ENCODE data around the gene NBPF14.
"Not testable (repeated sequence)": the region's sequence is repeated elsewhere in the genome, so short reads cannot be mapped to it uniquely, and the experiment has no call there.

The NBPF14 gene, protein sequence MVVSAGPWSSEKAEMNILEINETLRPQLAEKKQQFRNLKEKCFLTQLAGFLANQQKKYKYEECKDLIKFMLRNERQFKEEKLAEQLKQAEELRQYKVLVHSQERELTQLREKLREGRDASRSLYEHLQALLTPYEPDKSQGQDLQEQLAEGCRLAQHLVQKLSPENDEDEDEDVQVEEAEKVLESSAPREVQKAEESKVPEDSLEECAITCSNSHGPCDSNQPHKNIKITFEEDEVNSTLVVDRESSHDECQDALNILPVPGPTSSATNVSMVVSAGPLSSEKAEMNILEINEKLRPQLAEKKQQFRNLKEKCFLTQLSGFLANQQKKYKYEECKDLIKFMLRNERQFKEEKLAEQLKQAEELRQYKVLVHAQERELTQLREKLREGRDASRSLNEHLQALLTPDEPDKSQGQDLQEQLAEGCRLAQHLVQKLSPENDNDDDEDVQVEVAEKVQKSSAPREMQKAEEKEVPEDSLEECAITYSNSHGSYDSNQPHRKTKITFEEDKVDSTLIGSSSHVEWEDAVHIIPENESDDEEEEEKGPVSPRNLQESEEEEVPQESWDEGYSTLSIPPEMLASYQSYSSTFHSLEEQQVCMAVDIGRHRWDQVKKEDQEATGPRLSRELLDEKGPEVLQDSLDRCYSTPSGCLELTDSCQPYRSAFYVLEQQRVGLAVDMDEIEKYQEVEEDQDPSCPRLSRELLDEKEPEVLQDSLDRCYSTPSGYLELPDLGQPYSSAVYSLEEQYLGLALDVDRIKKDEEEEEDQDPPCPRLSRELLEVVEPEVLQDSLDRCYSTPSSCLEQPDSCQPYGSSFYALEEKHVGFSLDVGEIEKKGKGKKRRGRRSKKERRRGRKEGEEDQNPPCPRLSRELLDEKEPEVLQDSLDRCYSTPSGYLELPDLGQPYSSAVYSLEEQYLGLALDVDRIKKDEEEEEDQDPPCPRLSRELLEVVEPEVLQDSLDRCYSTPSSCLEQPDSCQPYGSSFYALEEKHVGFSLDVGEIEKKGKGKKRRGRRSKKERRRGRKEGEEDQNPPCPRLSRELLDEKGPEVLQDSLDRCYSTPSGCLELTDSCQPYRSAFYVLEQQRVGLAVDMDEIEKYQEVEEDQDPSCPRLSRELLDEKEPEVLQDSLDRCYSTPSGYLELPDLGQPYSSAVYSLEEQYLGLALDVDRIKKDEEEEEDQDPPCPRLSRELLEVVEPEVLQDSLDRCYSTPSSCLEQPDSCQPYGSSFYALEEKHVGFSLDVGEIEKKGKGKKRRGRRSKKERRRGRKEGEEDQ (N-terminal part only)

DNA sequence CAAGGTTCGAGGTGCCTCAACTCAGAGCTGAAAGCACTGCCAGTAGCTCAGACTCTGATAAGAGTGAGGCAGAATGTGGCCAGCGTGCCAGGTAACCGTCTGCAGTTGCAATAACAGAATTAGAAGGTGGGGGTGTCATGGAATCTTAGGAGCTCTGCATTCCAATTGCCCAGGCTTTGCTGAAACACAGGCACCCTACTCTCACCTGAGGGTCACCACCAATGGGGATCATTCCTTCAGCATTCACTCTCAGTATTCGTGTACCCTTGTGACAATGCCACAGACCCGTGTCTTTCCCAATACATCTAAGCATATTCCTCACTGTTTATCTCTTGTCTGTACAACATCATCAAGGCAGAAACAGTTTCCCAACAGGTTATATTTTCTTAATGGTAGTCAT, at the start of gene NBPF14:
TSS of gene NBPF14 (minus strand) at position 101 of the 400 bp plus-strand sequence. CDS start 294 bp downstream, outside the sequence.
- DNase-seq (ENCODE audit: low spot score) = not testable (repeated sequence)

DNA sequence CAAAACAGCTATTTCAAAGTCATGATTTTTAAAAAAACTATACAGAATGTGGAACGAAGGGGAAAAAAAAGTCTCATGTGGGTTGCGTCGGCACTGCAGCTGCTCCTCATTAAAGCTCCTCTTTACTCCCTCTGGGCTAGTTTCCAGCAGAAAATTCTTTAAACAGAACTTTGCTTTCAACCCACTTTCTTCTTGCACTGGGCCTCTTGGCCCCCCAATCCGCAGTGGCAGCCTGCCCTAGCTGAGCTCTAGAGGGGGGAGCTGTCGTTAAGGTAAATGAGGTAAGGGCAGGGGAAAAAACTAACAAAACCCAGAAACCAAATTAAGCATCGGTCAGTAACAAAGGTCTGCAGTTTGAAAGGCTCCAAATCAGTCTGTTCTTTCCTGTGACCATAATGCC, 29.6 kb upstream of the NBPF14 start:
- DNase-seq (ENCODE audit: low spot score) = not testable (repeated sequence)

DNA sequence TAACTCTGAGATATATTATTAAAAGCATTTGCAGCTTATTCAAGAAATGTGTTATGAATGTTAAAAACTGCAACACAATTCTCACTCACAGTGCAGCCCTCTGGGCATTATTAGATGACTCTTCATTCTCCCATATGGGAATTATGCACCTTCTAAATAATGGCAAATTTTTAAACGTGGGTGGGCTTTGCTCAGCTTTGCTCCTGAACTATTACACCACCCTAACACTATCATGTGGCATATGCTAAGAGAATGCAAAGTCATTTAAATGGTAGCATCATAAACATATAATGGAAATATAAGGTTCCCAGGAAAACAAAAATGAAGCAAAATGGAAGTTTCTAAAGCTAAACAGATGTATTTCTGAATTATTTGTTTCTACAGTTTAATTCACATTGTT, 22.4 kb upstream of the NBPF14 start:
- not testable (repeated sequence) for DNase-seq (ENCODE audit: low spot score)

DNA sequence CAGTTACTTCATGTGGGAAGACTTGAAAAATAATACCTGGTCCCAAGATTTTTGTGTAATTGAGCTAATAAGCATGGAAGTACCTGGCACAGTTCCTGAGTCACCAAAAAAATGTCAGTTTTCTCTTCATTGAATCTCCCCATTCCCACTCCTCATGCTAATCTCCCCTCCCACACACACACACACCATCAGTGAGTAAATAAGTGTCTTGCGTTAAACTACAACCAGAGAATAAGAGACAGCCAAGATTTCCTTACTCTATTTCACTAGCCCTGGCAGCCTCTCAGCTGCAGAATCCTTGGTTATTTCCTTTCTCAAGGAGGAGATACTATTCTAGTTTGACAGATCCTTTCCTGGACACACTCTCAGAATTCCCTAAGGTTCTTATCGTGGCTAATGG, 9.5 kb upstream of the NBPF14 start:
- not testable (repeated sequence) for DNase-seq (ENCODE audit: low spot score)

DNA sequence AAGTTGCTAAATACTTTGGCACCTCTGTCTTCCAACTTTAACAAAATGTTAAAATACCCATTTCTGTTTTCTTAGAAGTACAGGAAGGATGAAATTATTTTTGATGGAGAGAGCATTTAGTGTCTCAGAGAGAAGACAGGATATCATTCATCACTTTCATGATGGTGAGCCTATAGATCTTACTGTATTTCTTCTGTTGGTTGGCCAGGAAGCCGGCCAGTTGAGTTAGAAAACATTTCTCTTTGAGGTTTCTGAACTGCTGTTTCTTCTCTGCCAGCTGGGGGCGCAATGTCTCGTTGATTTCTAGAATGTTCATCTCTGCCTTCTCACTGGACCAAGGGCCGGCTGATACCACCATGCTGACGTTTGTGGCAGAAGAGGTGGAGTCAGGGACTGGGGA, 451 bp downstream of the NBPF14 start:
- DNase-seq (ENCODE audit: low spot score) = not testable (repeated sequence)

DNA sequence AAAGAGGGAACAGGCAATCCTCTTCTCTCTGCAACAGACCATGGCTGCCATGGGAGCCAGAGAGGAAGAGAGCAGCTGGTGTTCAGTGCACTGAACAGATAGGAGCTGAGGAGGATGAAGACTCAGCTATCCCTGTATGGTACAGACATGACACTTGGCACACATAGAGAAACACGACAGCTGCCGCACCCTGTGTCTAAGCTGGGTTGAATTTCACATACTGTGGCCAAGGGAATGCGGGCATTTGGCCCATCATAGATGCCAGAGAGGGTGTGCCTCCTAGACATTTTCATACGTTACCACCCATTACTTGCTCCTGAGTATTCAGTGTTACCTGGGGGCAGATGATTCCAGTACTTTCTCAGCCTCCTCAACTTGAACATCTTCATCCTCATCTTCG, 4.7 kb downstream of the NBPF14 start:
- not testable (repeated sequence) for DNase-seq (ENCODE audit: low spot score)

DNA sequence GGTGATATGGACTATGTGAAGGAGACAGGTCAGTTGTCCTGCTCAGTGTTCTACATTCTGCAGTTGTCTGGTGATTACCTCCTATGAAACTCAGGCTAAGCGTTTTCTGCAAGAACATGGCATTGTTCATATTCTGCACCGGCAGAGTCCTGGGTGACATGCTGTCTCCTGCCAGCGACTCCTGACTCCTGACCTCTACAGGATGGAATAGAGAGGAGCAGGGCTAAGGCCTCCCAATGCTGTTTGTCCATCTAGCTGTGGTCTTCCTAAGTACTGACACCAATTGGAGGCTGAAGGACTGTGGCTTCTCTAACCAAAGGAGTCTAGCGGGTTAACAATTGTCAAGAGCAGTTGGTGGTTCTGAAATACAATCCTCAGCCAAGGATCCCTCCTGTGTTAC, 63.7 kb downstream of the NBPF14 start:
- DNase-seq (ENCODE audit: low spot score) = peak; percentile 19

DNA sequence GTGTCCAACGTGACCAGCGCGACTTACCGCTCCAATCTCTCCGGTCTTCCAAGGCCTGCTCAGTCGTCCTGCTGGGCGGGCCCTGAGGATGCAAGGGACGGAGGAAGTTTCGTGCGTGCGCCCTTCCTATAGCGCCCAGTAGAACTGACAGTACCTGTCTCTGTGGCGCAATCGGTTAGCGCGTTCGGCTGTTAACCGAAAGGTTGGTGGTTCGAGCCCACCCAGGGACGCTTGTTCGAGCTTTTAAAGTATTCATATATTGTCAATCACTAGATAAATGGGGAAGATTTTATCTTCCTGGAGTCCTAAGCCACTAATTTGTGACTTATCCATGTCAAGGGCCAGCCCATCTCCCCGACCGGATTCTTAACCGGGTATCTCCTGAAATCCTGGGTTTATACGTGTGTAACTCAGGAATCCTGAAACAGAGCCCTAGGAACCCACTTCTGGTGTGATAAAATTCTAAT, 66.7 kb downstream of the NBPF14 start:
- peak; percentile 78 for DNase-seq (ENCODE audit: low spot score)

DNA sequence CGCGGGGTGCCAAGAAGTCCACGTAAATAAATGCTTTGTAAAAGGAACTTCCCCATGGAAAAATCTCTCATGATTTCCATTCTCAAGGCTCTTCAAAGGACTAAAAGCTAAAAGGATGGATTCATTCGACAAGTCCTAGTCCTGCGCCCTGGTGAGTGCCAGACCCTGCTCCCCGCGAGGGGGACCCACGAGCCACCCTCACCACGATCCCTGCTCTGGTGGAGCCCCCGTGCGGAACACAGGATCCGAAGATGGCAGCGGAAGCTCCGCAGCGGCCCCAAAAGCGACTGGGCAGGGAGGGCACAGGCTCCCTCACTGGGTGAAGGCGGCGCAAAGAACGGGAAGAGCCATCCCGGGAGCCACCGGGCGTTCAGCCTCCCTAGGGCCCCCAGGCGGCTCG, 67.2 kb downstream of the NBPF14 start:
- DNase-seq (ENCODE audit: low spot score) = not testable (repeated sequence)

DNA sequence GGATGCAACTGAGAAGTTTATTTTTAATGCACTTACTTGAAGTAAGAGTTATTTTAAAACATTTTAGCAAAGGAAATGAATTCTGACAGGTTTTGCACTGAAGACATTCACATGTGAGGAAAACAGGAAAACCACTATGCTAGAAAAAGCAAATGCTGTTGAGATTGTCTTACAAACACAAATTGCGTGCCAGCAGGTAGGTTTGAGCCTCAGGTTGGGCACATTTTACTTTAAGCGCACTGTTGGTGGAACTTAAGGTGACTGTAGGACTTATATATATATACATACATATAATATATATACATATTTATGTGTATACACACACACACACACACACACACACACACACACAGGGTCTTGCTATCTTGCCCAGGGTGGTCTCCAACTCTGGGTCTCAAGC, 69.2 kb downstream of the NBPF14 start:
- not testable (repeated sequence) for DNase-seq (ENCODE audit: low spot score)

DNA sequence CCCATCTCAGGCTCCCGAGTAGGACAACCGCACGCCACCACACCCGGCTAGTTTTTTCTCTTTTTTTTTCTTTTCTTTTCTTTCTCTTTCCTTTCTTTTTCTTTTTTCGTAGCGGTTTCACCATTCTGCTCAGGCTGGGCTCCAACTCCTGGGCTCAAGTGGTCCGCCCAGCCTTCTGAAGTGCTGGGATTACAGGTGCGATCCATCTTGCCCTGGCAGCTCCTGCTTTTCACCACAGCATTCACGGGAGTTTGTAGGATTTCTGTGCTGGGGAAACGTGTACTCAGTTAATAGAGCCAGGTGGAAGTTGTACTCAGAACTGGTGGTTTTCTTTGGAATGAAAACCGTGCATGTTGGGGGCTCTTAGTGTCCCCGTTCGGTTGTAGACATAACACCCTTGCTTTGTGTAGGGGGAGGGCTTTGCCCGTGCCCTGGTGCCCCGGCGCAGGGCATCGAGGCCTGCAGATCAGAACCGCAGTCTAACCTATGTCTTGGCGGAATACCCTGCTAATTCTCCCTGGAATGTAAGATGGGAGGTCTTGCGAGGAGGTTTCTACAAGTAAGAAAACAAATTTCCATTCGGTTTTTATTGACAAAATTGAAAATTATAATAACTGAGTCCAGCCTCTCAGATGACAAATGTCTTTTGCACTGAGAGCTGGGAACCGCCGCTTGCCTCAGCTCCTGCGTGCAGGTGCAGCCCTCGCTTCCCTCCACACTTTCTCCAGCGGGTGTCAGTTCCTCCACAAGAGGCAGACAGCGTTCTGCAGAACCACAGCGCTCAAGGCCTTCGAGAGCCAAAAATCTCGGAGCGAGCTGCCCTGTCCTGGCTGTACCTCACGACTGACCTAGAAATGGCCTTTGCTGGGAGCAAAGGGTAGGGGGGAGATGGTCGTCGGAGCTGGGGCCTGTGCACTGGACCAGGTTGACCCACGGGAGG, 72.3 kb downstream of the NBPF14 start:
- not testable (repeated sequence) for DNase-seq (ENCODE audit: low spot score)

DNA sequence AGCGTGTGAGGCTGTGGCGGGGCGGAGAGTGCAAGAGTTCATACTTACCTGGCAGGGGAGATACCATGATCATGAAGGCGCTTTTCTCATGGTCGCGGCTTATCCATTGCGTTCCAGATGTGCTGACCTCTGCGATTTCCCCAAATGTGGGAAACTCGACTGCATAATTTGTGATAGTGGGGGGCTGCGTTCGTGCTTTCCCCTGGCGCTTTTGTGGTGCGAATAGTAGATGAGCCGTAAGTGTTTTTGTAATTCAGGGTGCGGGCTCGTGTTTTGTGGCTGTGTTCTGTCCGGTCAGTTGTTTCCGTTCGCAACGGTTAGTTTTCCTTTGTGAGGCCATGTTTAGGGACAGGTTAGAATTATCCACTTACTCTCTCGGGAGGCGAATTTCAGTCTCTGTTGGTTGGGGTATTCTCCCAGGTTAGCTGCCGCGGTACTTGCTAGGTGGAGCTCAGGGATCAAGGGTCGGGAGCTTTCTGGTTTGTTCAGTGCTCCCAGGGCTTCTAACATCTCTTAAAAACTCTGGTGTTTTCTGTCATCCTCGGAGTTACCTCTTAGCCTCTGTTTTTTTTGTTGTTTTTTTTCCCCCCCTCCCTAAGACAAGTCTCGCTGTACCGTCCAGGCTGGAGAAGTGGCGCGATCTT, 73.1 kb downstream of the NBPF14 start:
- DNase-seq (ENCODE audit: low spot score) = peak; percentile 97

DNA sequence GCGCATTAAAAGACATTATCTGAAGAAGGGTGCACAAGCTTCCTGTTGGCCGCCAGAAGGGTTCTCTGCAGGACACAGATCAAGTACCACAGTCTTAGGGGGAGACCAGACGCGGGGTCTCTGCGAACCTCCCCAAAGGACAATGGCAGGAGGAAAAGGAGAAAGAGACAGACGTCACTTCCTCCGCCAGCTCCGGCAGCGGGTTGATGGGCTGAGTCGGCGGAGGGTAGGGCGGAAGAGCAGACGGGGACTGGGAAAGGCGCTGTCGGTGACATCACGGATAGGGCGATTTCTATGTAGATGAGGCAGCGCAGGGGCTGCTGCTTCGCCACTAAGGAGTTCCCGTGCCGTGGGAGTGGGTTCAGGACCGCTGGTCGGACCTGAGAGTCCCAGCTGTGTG, 73.7 kb downstream of the NBPF14 start:
- DNase-seq (ENCODE audit: low spot score) = peak; percentile 84

DNA sequence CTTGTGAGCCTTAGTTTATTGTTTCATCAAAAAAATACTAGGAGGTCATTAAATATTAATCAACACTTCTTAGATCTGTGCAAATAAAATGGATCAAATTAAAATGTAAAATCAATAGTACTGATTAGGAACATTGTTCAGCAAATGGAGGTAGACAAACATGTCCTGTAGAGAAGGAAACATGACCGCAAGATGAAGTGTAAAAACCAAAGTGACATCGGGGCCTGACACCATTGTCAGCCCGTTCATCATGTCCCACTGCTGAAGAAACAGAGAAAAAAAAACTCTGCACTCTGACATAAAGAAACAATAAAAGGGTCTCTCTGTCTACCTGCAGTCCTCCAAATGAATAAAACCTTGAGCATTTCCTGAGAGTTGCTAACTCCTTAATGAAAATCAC, 81.5 kb downstream of the NBPF14 start:
- DNase-seq (ENCODE audit: low spot score) = not testable (repeated sequence)

DNA sequence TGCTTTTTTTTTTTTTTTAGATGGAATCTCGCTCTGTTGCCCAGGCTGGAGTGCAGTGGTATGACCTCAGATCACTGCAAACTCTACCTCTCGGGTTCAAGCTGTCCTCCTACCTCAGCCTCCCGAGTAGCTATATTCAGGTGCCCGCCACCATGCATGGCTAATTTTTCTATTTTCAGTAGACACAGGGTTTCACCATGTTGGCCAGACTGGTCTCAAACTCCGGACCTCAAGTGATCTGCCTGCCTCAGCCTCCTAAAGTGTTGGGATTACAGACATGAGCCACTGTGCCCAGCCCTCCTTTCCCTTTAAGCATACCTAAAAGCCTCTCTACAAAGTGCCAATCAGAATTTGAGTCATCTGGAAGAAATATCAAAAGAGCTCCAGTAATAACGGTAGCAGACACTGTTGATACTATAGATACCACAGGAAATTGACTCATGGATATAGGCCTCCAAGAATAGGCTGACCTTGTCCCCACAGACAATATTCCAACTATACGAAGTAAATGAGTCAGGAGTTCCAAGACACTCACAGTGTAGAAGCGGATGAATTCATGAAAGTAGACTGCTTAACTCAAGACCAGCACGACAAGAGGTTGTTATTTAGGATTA, 83.1 kb downstream of the NBPF14 start:
- DNase-seq (ENCODE audit: low spot score) = peak; percentile 0

DNA sequence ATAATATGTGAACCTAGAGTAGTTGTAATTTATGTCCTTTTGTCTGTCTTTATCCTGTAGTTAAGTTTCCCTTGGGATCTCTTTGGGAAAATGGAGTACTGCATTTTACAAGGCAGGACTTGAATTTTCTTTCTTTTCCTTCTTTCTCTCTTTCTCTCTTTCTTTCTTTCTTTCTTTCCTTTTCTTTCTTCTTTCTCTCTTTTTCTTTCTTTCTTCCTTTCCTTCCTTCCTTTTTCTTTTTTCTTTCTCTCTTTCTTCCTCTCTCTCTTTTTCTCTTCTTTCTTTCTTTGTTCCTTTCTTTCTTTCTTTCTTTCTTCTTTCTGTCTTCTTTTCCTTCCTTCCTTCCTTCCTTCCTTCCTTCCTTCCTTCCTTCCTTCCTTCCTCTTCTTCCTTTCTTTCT, 101.9 kb downstream of the NBPF14 start:
- DNase-seq (ENCODE audit: low spot score) = not testable (repeated sequence)

DNA sequence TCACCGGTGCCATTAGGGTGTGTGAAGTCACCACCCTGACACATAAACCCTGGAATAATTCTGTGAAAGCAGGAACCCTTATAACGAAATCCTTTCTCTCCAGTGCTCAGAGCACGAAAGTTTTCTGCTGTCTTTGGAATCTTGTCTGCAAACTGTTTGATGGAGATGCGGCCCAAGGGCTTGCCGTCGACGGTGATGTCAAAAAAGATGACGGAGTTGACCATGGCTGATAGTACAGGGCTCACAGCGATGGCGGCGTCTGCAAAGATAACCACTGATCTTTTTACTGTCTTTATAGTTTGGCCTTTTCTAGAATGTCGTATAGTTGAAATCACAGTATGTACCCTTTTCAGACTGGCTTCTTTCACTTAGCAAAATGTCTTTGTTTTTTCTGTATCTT, 112.8 kb downstream of the NBPF14 start, which contains the start of gene PPIAL4G:
TSS of gene PPIAL4G (minus strand) at position 274 of the 400 bp plus-strand sequence. CDS start at position 224, 50 bp downstream.
- not testable (repeated sequence) for DNase-seq (ENCODE audit: low spot score)
